Chondrocyte (in vitro differentiated cells): ENCODE data around the gene OR2A5. TPM values are rescaled to one million over a fixed set of nuclear protein-coding genes. Genes with fewer than 3 reads are reported as not detected.

Experiments used
- DNase-seq: peaks from one replicate; pipeline ENCODE4 v3.0.0; 2021; ENCODE audit warnings: mixed read lengths, low spot score
- H3K27ac Mint-ChIP-seq: one replicate; pipeline ENCODE4 v1.8.0; 2021; ENCODE audit warnings: mild to moderate bottlenecking, moderate library complexity, mixed read lengths; ENCODE audit not compliant: unreplicated experiment
- H3K27me3 Mint-ChIP-seq: 2 replicates; pipeline ENCODE4 v1.8.0; 2021; ENCODE audit warnings: low read depth, mixed read lengths
- H3K36me3 Mint-ChIP-seq: 2 replicates; pipeline ENCODE4 v1.8.0; 2021; ENCODE audit warnings: low read depth, mixed read lengths
- H3K4me1 Mint-ChIP-seq: 2 replicates; pipeline ENCODE4 v1.8.0; 2021; ENCODE audit warnings: low read depth, mild to moderate bottlenecking, mixed read lengths
- H3K4me3 Mint-ChIP-seq: one replicate; pipeline ENCODE4 v1.8.0; 2021; ENCODE audit warnings: mild to moderate bottlenecking, moderate library complexity, mixed read lengths; ENCODE audit not compliant: unreplicated experiment
- H3K9me3 Mint-ChIP-seq: 2 replicates; pipeline ENCODE4 v1.8.0; 2021; ENCODE audit warnings: low read depth, mixed read lengths
- CTCF ChIP-seq: fragments of 200-600 bp; sonication (generic); IDR thresholded peaks from 2 replicates; pipeline ENCODE4 v1.5.0; 2021; ENCODE audit warnings: antibody characterized with exemption, mild to moderate bottlenecking, moderate library complexity
- total RNA-seq: library from RNA; stranded (reverse); gene quantifications from 3 replicates; pipeline ENCODE4 v1.2.1, GENCODE V29; 2021

The OR2A5 gene
- total RNA-seq, 1 donor from 2014 or later = not detected

GRCh38 chr7:144032985-144033709, 15.6 kb upstream of the OR2A5 start:
- Mint-ChIP-seq H3K9me3 (no peaks in the 10 kb centered on the region), H3K36me3 (no peaks in the 10 kb centered on the region), H3K4me3 (no peak overlapping the region), H3K27ac (no peak overlapping the region), H3K27me3 (peaks cover 34% of the 10 kb centered on the region), H3K4me1 (peaks cover 5% of the 10 kb centered on the region)
- TF ChIP-seq CTCF = no peak
- DNase-seq = no peak

GRCh38 chr7:144035385-144035784, 13.4 kb upstream of the OR2A5 start:
- Mint-ChIP-seq H3K4me3 (no peak overlapping the region), H3K9me3 (no peaks in the 10 kb centered on the region), H3K36me3 (no peaks in the 10 kb centered on the region), H3K27me3 (peaks cover 42% of the 10 kb centered on the region), H3K4me1 (peaks cover 5% of the 10 kb centered on the region), H3K27ac (no peak overlapping the region)
- DNase-seq = no peak
- TF ChIP-seq CTCF = no peak

- H3K4me1 Mint-ChIP-seq = peaks cover 5% of the 10 kb centered on the region
- H3K27me3 Mint-ChIP-seq = peaks cover 34% of the 10 kb centered on the region
- no peak overlapping the region for H3K4me3 Mint-ChIP-seq
- TF ChIP-seq CTCF = no peak
- H3K9me3 Mint-ChIP-seq = no peaks in the 10 kb centered on the region
- H3K27ac Mint-ChIP-seq = no peak overlapping the region
- no peak for DNase-seq
- H3K36me3 Mint-ChIP-seq = no peaks in the 10 kb centered on the region
Observed at GRCh38 chr7:144036302-144036885, 12.4 kb upstream of the OR2A5 start.

GRCh38 chr7:144037414-144038035, 11.2 kb upstream of the OR2A5 start:
- H3K36me3 Mint-ChIP-seq = no peaks in the 10 kb centered on the region
- no peak for DNase-seq
- H3K27me3 Mint-ChIP-seq = peaks cover 32% of the 10 kb centered on the region
- TF ChIP-seq CTCF = no peak
- H3K4me3 Mint-ChIP-seq = no peak overlapping the region
- peaks cover 5% of the 10 kb centered on the region for H3K4me1 Mint-ChIP-seq
- no peaks in the 10 kb centered on the region for H3K9me3 Mint-ChIP-seq
- no peak overlapping the region for H3K27ac Mint-ChIP-seq

GRCh38 chr7:144038887-144039286, 9.9 kb upstream of the OR2A5 start:
- DNase-seq = no peak
- Mint-ChIP-seq H3K27ac (no peak overlapping the region), H3K9me3 (no peaks in the 10 kb centered on the region), H3K27me3 (peaks cover 29% of the 10 kb centered on the region), H3K36me3 (no peaks in the 10 kb centered on the region), H3K4me3 (no peak overlapping the region), H3K4me1 (peaks cover 5% of the 10 kb centered on the region)
- TF ChIP-seq CTCF = no peak
